OCI-LY7 (cell line): ENCODE results near the gene CDHR5.

Source experiments
- CTCF ChIP-seq: fragments of 200-600 bp; sonication (generic); conservative IDR thresholded peaks from 2 replicates; pipeline ENCODE4 v1.5.1; 2014; ENCODE audit warnings: mild to moderate bottlenecking, antibody characterized with exemption, low read length, moderate library complexity, mixed read lengths
- EZH2phosphoT487 ChIP-seq: fragments of 200-600 bp; sonication (generic); IDR thresholded peaks from 2 replicates; pipeline ENCODE4 v1.6.1; 2018; ENCODE audit warnings: low read depth, borderline replicate concordance, mild to moderate bottlenecking, mixed run types, antibody characterized with exemption, low read length, moderate library complexity, mixed read lengths

DNA sequence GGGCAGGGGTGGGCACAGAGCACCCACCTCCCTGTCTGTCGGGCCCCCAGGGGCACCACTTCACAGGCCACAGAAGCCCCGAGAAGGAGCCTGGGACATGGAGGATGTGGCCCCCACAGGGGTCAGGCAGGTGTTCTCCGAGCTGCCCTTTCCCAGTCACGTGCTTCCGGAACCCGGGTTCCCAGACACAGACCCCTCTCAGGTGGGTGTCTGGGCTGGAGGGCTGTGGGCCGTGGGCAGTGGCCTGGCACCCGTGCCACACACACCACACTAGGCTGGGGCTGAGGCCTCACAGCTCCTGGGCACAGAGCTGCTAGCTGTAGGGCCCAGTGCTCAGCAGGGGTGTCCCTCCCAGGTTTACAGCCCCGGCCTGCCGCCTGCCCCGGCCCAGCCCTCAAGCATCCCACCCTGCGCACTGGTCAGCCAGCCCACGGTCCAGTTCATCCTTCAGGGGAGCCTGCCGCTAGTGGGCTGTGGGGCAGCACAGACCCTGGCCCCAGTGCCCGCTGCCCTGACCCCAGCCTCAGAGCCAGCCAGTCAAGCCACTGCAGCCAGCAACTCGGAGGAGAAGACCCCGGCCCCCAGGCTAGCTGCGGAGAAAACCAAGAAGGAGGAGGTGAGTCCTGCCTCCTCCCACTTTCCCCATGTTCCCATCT is 14.5 kb downstream of the CDHR5 start:
- TF ChIP-seq CTCF (no peak), EZH2phosphoT487 (no peak)
